Thyroid gland (tissue), 4 donors: Measurements from ENCODE around the gene CFAP221. TPM values are rescaled to one million over a fixed set of nuclear protein-coding genes. Genes with fewer than 3 reads are reported as not detected.

Experiments
- DNase-seq, 2 donors: peaks; one replicate each; pipeline ENCODE4 v3.0.0-alpha.2; 2019
- H3K27ac ChIP-seq, 3 donors: fragments of 200-600 bp; sonication (generic); 1 replicate in 2 of 3; 2 replicates in 1 of 3; pipeline ENCODE4 v1.5.1; 2016 to 2019; ENCODE audit warnings: mild to moderate bottlenecking in 1 of 3, moderate library complexity in 1 of 3
- H3K27me3 ChIP-seq: fragments of 200-600 bp; sonication (generic); one replicate; pipeline ENCODE4 v1.5.1; 2019
- H3K36me3 ChIP-seq, 2 donors: fragments of 200-600 bp; sonication (generic); one replicate each; pipeline ENCODE4 v1.5.1; 2016 to 2019
- H3K4me1 ChIP-seq, 2 donors: fragments of 200-600 bp; sonication (generic); one replicate each; pipeline ENCODE4 v1.5.1; 2017 to 2019
- H3K4me3 ChIP-seq, 3 donors: fragments of 200-600 bp; sonication (generic); replicated peaks in 1 of 3; 1 replicate in 2 of 3; 2 replicates in 1 of 3; pipeline ENCODE4 v1.5.1; 2016; ENCODE audit warnings: mild to moderate bottlenecking in 1 of 3
- H3K9me3 ChIP-seq: fragments of 200-600 bp; sonication (generic); one replicate; pipeline ENCODE4 v1.5.1; 2017
- CTCF ChIP-seq, 6 experiments: fragments of 200-600 bp in 3 of 6; fragments of 450-650 bp in 3 of 6; sonication (generic) in 3 of 6; IDR thresholded peaks; one replicate each; pipeline ENCODE4 v1.5.1; 2016 to 2019; ENCODE audit warnings: antibody characterized with exemption in 6 of 6, mild to moderate bottlenecking in 2 of 6, inconsistent platforms in 1 of 6, moderate library complexity in 1 of 6
- POLR2A ChIP-seq, 2 donors: fragments of 450-650 bp; IDR thresholded peaks; one replicate each; pipeline ENCODE4 v1.6.1; 2017; ENCODE audit warnings: antibody characterized with exemption in 2 of 2, mild to moderate bottlenecking in 2 of 2, moderate library complexity in 1 of 2
- WGBS, 2 donors: methylation state at CpG; one replicate each; pipeline ENCODE4 v1.1.5; 2017; 5-methylcytosine and 5-hydroxymethylcytosine counted together
- intact Hi-C: fragments of 100-400 bp; cut with DNase I; formaldehyde crosslinking; loops from one replicate; pipeline ENCODE4 v1.15.1; 2023
- total RNA-seq, 4 donors: library from RNA; depleted of rRNA; stranded (reverse); fragments of >200 nt; gene quantifications; one replicate each; pipeline ENCODE4 v1.2.3, GENCODE V29; 2016

The CFAP221 gene
- total RNA-seq, 4 donors from 2014 or later, result 1.6 to 13.1 (median 9.7) TPM

- TF ChIP-seq CTCF (IDR thresholded peaks at IDR 0.05) (no peak), POLR2A (IDR thresholded peaks at IDR 0.05) (no peak)
- Histone ChIP-seq H3K27me3 (no peaks in the 10 kb centered on the region), H3K4me1 (no peaks in the 10 kb centered on the region), H3K9me3 (no peaks in the 10 kb centered on the region), H3K36me3 (no peaks in the 10 kb centered on the region), H3K4me3 (no peak overlapping the region), H3K27ac (no peak overlapping the region)
- DNase-seq, result no peak
- intact Hi-C loops, result no loop called here
These were observed 23.0 kb downstream of the CFAP221 start for GRCh38 chr2:119567292-119567691.

- H3K4me1 ChIP-seq, result no peaks in the 10 kb centered on the region
- H3K27ac ChIP-seq, result no peak overlapping the region
- H3K27me3 ChIP-seq, result no peaks in the 10 kb centered on the region
- no peak for TF ChIP-seq CTCF (IDR thresholded peaks at IDR 0.05)
- TF ChIP-seq POLR2A (IDR thresholded peaks at IDR 0.05), result no peak
- 77 to 87% methylated on average over 3 of the region's 3 CpGs for WGBS, 2 donors
- no peak overlapping the region for H3K4me3 ChIP-seq
- intact Hi-C loops, result no loop called here
- no peaks in the 10 kb centered on the region for H3K9me3 ChIP-seq
- no peak for DNase-seq
- H3K36me3 ChIP-seq, result no peaks in the 10 kb centered on the region
These were observed 30.0 kb downstream of the CFAP221 start for GRCh38 chr2:119574108-119574815.

- DNase-seq, result no peak
- H3K36me3 ChIP-seq, result no peaks in the 10 kb centered on the region
- H3K9me3 ChIP-seq, result no peaks in the 10 kb centered on the region
- H3K27me3 ChIP-seq, result no peaks in the 10 kb centered on the region
- no peak overlapping the region for H3K4me3 ChIP-seq
- TF ChIP-seq CTCF (IDR thresholded peaks at IDR 0.05) (no peak), POLR2A (IDR thresholded peaks at IDR 0.05) (no peak)
- H3K27ac ChIP-seq, result no peak overlapping the region
- 67% methylated on average over 2 of the region's 2 CpGs for WGBS, 2 donors
- no peaks in the 10 kb centered on the region for H3K4me1 ChIP-seq
- intact Hi-C loops, result no loop called here
These were observed 30.6 kb downstream of the CFAP221 start for GRCh38 chr2:119574864-119575263.

GRCh38 chr2:119575439-119575838 lies 31.2 kb downstream of the CFAP221 start:
- Histone ChIP-seq H3K27ac (no peak overlapping the region), H3K9me3 (no peaks in the 10 kb centered on the region), H3K36me3 (no peaks in the 10 kb centered on the region), H3K4me1 (no peaks in the 10 kb centered on the region), H3K4me3 (no peak overlapping the region), H3K27me3 (no peaks in the 10 kb centered on the region)
- TF ChIP-seq POLR2A (IDR thresholded peaks at IDR 0.05) (no peak), CTCF (IDR thresholded peaks at IDR 0.05) (no peak)
- DNase-seq, result no peak
- intact Hi-C loops, result no loop called here
- WGBS, 2 donors, result 87 to 94% methylated on average over 1 of the region's 1 CpG

GRCh38 chr2:119579424-119580295 lies 35.4 kb downstream of the CFAP221 start:
- WGBS, 2 donors, result 74 to 77% methylated on average over 7 of the region's 7 CpGs
- H3K4me3 ChIP-seq, result no peak overlapping the region
- no peaks in the 10 kb centered on the region for H3K9me3 ChIP-seq
- DNase-seq, result no peak
- no peaks in the 10 kb centered on the region for H3K4me1 ChIP-seq
- TF ChIP-seq POLR2A (IDR thresholded peaks at IDR 0.05) (no peak), CTCF (IDR thresholded peaks at IDR 0.05) (no peak)
- intact Hi-C loops, result no loop called here
- no peaks in the 10 kb centered on the region for H3K36me3 ChIP-seq
- no peak overlapping the region for H3K27ac ChIP-seq
- no peaks in the 10 kb centered on the region for H3K27me3 ChIP-seq
